GM23338 (cell line): ENCODE data around the gene CMIP. TPM values are rescaled to one million over a fixed set of nuclear protein-coding genes. Genes with fewer than 3 reads are reported as not detected.
A peak's percentile ranks its signal among the peaks of the same experiment; 100 is the strongest.

Source experiments
- ATAC-seq: fragments of 200-7000 bp; cut with Tn5 transposase; 3 replicates; pipeline ENCODE4 v1.9.1; 2020
- DNase-seq: peaks from one replicate; pipeline ENCODE4 v3.0.0-alpha.2; 2015; ENCODE audit warnings: low spot score
- H2AFZ ChIP-seq: fragments of 200-600 bp; sonication (generic); 2 replicates; pipeline ENCODE4 v1.8.0; 2016; ENCODE audit warnings: antibody characterized with exemption, mild to moderate bottlenecking, moderate library complexity
- H3F3A ChIP-seq: fragments of 200-600 bp; sonication (generic); replicated peaks from 2 replicates; pipeline ENCODE4 v1.8.0; 2017; ENCODE audit warnings: antibody characterized with exemption, mixed run types, low read depth
- H3K27ac ChIP-seq: fragments of 200-600 bp; sonication (generic); 2 replicates; pipeline ENCODE4 v1.6.1; 2016; ENCODE audit warnings: low read depth
- H3K27me3 ChIP-seq: fragments of 200-600 bp; sonication (generic); 2 replicates; pipeline ENCODE4 v1.8.0; 2016; ENCODE audit warnings: mild to moderate bottlenecking, mixed run types, moderate library complexity; ENCODE audit not compliant: insufficient read depth
- H3K36me3 ChIP-seq: fragments of 200-600 bp; sonication (generic); 2 replicates; pipeline ENCODE4 v1.8.0; 2016; ENCODE audit warnings: mild to moderate bottlenecking; ENCODE audit not compliant: insufficient read depth
- H3K4me1 ChIP-seq: fragments of 200-600 bp; sonication (generic); 2 replicates; pipeline ENCODE4 v1.8.0; 2016; ENCODE audit warnings: mild to moderate bottlenecking, moderate library complexity; ENCODE audit not compliant: insufficient read depth
- H3K4me2 ChIP-seq: fragments of 200-600 bp; sonication (generic); 2 replicates; pipeline ENCODE4 v1.7.1; 2017; ENCODE audit warnings: mixed run types
- H3K4me3 ChIP-seq: fragments of 200-600 bp; sonication (generic); 2 replicates; pipeline ENCODE4 v1.6.1; 2016; ENCODE audit warnings: mixed run types
- H3K79me2 ChIP-seq: fragments of 200-600 bp; sonication (generic); replicated peaks from 2 replicates; pipeline ENCODE4 v1.8.0; 2017; ENCODE audit warnings: mild to moderate bottlenecking; ENCODE audit not compliant: insufficient read depth
- H3K9me2 ChIP-seq: fragments of 200-600 bp; sonication (generic); 2 replicates; pipeline ENCODE4 v1.8.0; 2017; ENCODE audit not compliant: insufficient read depth
- H4K20me1 ChIP-seq: fragments of 200-600 bp; sonication (generic); replicated peaks from 2 replicates; pipeline ENCODE4 v1.8.0; 2017; ENCODE audit warnings: mild to moderate bottlenecking; ENCODE audit not compliant: insufficient read depth
- H3K27ac Mint-ChIP-seq: 2 replicates; pipeline ENCODE4 v1.8.0; 2020; ENCODE audit warnings: inconsistent platforms, mild to moderate bottlenecking, moderate library complexity, mixed read lengths
- H3K27me3 Mint-ChIP-seq: 3 replicates; pipeline ENCODE4 v1.8.0; 2022; ENCODE audit warnings: low read depth, mild to moderate bottlenecking, moderate library complexity, mixed read lengths, inconsistent platforms; ENCODE audit not compliant: insufficient read depth, poor library complexity
- H3K36me3 Mint-ChIP-seq: 3 replicates; pipeline ENCODE4 v1.8.0; 2021; ENCODE audit warnings: low read depth, mild to moderate bottlenecking, inconsistent platforms, moderate library complexity, mixed read lengths
- H3K4me1 Mint-ChIP-seq: 3 replicates; pipeline ENCODE4 v1.8.0; 2020; ENCODE audit warnings: mild to moderate bottlenecking, inconsistent platforms, mixed read lengths
- H3K4me3 Mint-ChIP-seq: 3 replicates; pipeline ENCODE4 v1.8.0; 2021; ENCODE audit warnings: moderate library complexity, mild to moderate bottlenecking, inconsistent platforms, mixed read lengths
- H3K9me3 Mint-ChIP-seq: 3 replicates; pipeline ENCODE4 v1.8.0; 2020; ENCODE audit warnings: moderate library complexity, mild to moderate bottlenecking, inconsistent platforms, mixed read lengths
- EZH2 ChIP-seq: fragments of 200-600 bp; sonication (generic); IDR thresholded peaks from one replicate; pipeline ENCODE4 v1.8.0; 2017; ENCODE audit warnings: antibody characterized with exemption, mild to moderate bottlenecking, low read depth; ENCODE audit not compliant: unreplicated experiment
- JUNB ChIP-seq: IDR thresholded peaks from one replicate; pipeline ENCODE4 v1.6.1; 2016; ENCODE audit warnings: antibody characterized with exemption; ENCODE audit not compliant: unreplicated experiment
- NANOG ChIP-seq: IDR thresholded peaks from 2 replicates; pipeline ENCODE4 v1.6.1; 2016; ENCODE audit warnings: antibody characterized with exemption, borderline replicate concordance
- POLR2AphosphoS5 ChIP-seq: IDR thresholded peaks from 2 replicates; pipeline ENCODE4 v1.6.1; 2016; ENCODE audit warnings: antibody characterized with exemption, low read depth
- polyA plus RNA-seq: library from polyadenylated mRNA; unstranded; fragments of >200 nt; fragmentation: Nextera tagmentation; extraction: Ambion mirVana; gene quantifications from 2 replicates; pipeline ENCODE4 v1.2.1, GENCODE V29; 2016
- total RNA-seq: library from RNA; depleted of rRNA; stranded (reverse); fragments of >200 nt; shearing (Covaris generic); gene quantifications from 2 replicates; pipeline ENCODE4 v1.2.3, GENCODE V29; 2014
- TF ChIP-seq, protein P1 (sequence below), 2 experiments: fragments of 200-600 bp in 1 of 2; sonication (generic) in 1 of 2; conservative IDR thresholded peaks; 2 replicates each; pipeline versions ENCODE4 v1.5.1 to v1.6.1; 2016 to 2017; ENCODE audit warnings: antibody characterized with exemption in 2 of 2, low read depth in 2 of 2, mild to moderate bottlenecking in 2 of 2, moderate library complexity in 1 of 2
- TF ChIP-seq, protein P2 (sequence below): fragments of 250-450 bp; sonication (Bioruptor Pico); IDR thresholded peaks from 2 replicates; pipeline ENCODE4 v1.5.0; 2020; ENCODE audit warnings: mild to moderate bottlenecking, moderate library complexity
- TF ChIP-seq, protein P3 (sequence below): IDR thresholded peaks from one replicate; pipeline ENCODE4 v1.6.1; 2018; ENCODE audit warnings: antibody characterized with exemption; ENCODE audit not compliant: unreplicated experiment

CMIP gene
- total and polyA plus RNA-seq, 2 experiments from 2014 or later: 9.5 to 62.3 TPM

DNA sequence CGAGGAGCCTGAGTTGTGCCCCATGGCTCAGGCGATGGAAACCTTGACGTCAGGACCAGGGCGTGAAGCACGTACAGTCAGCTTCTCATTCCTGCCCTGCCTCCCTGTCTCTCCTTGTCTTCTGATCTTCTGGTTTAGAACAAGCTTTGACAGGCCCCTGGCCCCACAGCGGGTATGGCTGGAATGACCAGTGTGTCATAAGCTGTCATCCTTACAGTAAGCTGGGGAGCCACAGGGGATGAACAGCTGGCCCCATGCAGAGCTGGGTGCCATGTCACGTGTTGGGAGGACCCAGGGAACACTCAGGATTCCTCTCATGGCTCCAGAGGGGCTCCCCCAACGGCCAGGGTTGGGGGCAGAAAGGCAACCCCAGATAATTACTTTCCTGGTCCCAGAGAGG lies 176.9 kb downstream of the CMIP start (continued):
- TF ChIP-seq, protein P1, sequence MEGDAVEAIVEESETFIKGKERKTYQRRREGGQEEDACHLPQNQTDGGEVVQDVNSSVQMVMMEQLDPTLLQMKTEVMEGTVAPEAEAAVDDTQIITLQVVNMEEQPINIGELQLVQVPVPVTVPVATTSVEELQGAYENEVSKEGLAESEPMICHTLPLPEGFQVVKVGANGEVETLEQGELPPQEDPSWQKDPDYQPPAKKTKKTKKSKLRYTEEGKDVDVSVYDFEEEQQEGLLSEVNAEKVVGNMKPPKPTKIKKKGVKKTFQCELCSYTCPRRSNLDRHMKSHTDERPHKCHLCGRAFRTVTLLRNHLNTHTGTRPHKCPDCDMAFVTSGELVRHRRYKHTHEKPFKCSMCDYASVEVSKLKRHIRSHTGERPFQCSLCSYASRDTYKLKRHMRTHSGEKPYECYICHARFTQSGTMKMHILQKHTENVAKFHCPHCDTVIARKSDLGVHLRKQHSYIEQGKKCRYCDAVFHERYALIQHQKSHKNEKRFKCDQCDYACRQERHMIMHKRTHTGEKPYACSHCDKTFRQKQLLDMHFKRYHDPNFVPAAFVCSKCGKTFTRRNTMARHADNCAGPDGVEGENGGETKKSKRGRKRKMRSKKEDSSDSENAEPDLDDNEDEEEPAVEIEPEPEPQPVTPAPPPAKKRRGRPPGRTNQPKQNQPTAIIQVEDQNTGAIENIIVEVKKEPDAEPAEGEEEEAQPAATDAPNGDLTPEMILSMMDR (conservative IDR thresholded peaks at IDR 0.05; ENCODE audit: low read depth in 2 of 2): no peak

DNA sequence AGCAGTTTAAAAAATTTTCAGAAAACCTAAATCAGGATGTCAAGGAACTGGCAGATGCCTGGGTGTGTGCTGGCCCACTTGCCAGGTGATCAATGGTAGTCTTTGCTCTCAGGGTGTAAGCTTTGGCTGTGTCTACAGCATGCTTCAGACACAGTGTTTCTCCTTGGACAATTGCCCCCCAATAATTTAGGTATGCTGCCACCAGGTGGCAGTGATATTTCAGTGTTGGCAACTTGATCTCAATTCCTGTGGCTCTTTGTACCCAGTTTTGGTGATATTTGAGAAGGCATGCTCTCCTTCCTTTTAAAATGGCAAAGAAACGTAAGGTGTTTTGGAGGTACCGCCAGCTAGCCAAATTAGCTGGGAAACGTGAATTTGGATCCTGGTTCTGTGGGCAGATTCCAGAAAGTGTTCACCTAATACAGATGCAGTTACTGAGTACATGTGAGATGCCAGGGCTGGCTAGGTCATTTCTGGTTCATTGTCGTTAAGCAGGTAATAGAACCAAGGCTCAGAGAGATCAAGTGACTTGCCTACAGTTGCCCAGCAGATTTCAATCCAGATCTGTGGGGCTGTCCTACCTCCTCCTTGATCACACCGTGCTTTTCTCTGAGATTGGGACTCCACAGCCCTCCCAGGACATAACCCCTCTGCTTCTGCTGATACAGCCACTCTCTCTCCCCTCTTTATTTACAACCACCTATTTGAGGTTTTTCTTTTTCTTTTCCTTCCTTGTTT lies 178.9 kb downstream of the CMIP start:
- ATAC-seq: peak; percentile 49
- no peak overlapping the region for H3K4me3 Mint-ChIP-seq

More for the DNA sequence above, 178.9 kb downstream of the CMIP start:
- DNase-seq: peak; percentile 75
- Histone ChIP-seq H3K79me2 (peaks cover 10% of the 10 kb centered on the region), H3K4me3 (no peak overlapping the region), H3K9me2 (no peaks in the 10 kb centered on the region), H3F3A (no peaks in the 10 kb centered on the region), H3K27me3 (no peaks in the 10 kb centered on the region), H3K4me2 (no peak overlapping the region), H3K4me1 (no peaks in the 10 kb centered on the region), H3K27ac (no peak overlapping the region), H2AFZ (no peak overlapping the region), H4K20me1 (no peaks in the 10 kb centered on the region; the same call in 1 of the 2 replicates), H3K36me3 (no peaks in the 10 kb centered on the region)
- Mint-ChIP-seq H3K4me1 (peaks cover 6% of the 10 kb centered on the region), H3K36me3 (peaks cover 5% of the 10 kb centered on the region), H3K27me3 (peaks cover 5% of the 10 kb centered on the region), H3K27ac (no peak overlapping the region), H3K9me3 (no peaks in the 10 kb centered on the region)
- TF ChIP-seq JUNB (no peak), POLR2AphosphoS5 (no peak), NANOG (no peak), EZH2 (no peak)
- TF ChIP-seq, protein P2, sequence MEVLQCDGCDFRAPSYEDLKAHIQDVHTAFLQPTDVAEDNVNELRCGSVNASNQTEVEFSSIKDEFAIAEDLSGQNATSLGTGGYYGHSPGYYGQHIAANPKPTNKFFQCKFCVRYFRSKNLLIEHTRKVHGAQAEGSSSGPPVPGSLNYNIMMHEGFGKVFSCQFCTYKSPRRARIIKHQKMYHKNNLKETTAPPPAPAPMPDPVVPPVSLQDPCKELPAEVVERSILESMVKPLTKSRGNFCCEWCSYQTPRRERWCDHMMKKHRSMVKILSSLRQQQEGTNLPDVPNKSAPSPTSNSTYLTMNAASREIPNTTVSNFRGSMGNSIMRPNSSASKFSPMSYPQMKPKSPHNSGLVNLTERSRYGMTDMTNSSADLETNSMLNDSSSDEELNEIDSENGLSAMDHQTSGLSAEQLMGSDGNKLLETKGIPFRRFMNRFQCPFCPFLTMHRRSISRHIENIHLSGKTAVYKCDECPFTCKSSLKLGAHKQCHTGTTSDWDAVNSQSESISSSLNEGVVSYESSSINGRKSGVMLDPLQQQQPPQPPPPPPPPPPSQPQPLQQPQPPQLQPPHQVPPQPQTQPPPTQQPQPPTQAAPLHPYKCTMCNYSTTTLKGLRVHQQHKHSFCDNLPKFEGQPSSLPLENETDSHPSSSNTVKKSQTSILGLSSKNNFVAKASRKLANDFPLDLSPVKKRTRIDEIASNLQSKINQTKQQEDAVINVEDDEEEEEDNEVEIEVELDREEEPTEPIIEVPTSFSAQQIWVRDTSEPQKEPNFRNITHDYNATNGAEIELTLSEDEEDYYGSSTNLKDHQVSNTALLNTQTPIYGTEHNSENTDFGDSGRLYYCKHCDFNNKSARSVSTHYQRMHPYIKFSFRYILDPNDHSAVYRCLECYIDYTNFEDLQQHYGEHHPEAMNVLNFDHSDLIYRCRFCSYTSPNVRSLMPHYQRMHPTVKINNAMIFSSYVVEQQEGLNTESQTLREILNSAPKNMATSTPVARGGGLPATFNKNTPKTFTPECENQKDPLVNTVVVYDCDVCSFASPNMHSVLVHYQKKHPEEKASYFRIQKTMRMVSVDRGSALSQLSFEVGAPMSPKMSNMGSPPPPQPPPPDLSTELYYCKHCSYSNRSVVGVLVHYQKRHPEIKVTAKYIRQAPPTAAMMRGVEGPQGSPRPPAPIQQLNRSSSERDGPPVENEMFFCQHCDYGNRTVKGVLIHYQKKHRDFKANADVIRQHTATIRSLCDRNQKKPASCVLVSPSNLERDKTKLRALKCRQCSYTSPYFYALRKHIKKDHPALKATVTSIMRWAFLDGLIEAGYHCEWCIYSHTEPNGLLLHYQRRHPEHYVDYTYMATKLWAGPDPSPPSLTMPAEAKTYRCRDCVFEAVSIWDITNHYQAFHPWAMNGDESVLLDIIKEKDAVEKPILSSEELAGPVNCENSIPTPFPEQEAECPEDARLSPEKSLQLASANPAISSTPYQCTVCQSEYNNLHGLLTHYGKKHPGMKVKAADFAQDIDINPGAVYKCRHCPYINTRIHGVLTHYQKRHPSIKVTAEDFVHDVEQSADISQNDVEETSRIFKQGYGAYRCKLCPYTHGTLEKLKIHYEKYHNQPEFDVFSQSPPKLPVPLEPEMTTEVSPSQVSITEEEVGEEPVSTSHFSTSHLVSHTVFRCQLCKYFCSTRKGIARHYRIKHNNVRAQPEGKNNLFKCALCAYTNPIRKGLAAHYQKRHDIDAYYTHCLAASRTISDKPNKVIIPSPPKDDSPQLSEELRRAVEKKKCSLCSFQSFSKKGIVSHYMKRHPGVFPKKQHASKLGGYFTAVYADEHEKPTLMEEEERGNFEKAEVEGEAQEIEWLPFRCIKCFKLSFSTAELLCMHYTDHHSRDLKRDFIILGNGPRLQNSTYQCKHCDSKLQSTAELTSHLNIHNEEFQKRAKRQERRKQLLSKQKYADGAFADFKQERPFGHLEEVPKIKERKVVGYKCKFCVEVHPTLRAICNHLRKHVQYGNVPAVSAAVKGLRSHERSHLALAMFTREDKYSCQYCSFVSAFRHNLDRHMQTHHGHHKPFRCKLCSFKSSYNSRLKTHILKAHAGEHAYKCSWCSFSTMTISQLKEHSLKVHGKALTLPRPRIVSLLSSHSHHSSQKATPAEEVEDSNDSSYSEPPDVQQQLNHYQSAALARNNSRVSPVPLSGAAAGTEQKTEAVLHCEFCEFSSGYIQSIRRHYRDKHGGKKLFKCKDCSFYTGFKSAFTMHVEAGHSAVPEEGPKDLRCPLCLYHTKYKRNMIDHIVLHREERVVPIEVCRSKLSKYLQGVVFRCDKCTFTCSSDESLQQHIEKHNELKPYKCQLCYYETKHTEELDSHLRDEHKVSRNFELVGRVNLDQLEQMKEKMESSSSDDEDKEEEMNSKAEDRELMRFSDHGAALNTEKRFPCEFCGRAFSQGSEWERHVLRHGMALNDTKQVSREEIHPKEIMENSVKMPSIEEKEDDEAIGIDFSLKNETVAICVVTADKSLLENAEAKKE (CRISPR knock-in tag): no peak
- TF ChIP-seq, protein P3, sequence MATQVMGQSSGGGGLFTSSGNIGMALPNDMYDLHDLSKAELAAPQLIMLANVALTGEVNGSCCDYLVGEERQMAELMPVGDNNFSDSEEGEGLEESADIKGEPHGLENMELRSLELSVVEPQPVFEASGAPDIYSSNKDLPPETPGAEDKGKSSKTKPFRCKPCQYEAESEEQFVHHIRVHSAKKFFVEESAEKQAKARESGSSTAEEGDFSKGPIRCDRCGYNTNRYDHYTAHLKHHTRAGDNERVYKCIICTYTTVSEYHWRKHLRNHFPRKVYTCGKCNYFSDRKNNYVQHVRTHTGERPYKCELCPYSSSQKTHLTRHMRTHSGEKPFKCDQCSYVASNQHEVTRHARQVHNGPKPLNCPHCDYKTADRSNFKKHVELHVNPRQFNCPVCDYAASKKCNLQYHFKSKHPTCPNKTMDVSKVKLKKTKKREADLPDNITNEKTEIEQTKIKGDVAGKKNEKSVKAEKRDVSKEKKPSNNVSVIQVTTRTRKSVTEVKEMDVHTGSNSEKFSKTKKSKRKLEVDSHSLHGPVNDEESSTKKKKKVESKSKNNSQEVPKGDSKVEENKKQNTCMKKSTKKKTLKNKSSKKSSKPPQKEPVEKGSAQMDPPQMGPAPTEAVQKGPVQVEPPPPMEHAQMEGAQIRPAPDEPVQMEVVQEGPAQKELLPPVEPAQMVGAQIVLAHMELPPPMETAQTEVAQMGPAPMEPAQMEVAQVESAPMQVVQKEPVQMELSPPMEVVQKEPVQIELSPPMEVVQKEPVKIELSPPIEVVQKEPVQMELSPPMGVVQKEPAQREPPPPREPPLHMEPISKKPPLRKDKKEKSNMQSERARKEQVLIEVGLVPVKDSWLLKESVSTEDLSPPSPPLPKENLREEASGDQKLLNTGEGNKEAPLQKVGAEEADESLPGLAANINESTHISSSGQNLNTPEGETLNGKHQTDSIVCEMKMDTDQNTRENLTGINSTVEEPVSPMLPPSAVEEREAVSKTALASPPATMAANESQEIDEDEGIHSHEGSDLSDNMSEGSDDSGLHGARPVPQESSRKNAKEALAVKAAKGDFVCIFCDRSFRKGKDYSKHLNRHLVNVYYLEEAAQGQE: no peak
- TF ChIP-seq, protein P1 (conservative IDR thresholded peaks at IDR 0.05; ENCODE audit: low read depth in 2 of 2): peak; percentile 65 to 76
